SK-N-SH (cell line): ENCODE results near the gene F2RL3. TPM values are rescaled to one million over a fixed set of nuclear protein-coding genes. Genes with fewer than 3 reads are reported as not detected.

Experiments
- CTCF ChIA-PET: fragments of 300-600, 350-600 bp; formaldehyde crosslinking; extraction: SDS; loops from one replicate; lab custom pipeline; 2021; lab: Yijun Ruan, JAX
- POLR2A ChIA-PET: fragments of 350-600 bp; sonication (Branson Sonifier 250); formaldehyde crosslinking; extraction: SDS; loops from one replicate; lab custom pipeline; 2020; ENCODE audit warnings: antibody characterized with exemption, inconsistent platforms; lab: Yijun Ruan, JAX
- DNase-seq: peaks from one replicate; pipeline ENCODE4 v3.0.0; 2012
- H2AFZ ChIP-seq: fragments of 200-600 bp; sonication (generic); 2 replicates; pipeline ENCODE4 v1.8.1; 2016; ENCODE audit warnings: antibody characterized with exemption, mild to moderate bottlenecking, low read depth
- H3F3A ChIP-seq: fragments of 200-600 bp; sonication (generic); replicated peaks from 2 replicates; pipeline ENCODE3; 2016; ENCODE audit warnings: antibody characterized with exemption, mild to moderate bottlenecking; ENCODE audit not compliant: insufficient read depth
- H3K27ac ChIP-seq, 2 experiments: fragments of 200-500 bp in 1 of 2; fragments of 200-600 bp in 1 of 2; sonication (Bioruptor generic) in 1 of 2; sonication (generic), shearing (Covaris generic) in 1 of 2; 2 replicates each; pipeline versions ENCODE4 v1.5.1 to v1.6.1; 2014 to 2016; ENCODE audit warnings: low read depth in 2 of 2, inconsistent platforms in 1 of 2, low read length in 1 of 2, mild to moderate bottlenecking in 1 of 2, mixed read lengths in 1 of 2
- H3K27me3 ChIP-seq: fragments of 200-600 bp; sonication (generic), shearing (Covaris generic); 2 replicates; pipeline ENCODE4 v1.6.1; 2016; ENCODE audit warnings: mixed run types; ENCODE audit not compliant: insufficient read depth
- H3K36me3 ChIP-seq, 2 experiments: fragments of 200-500 bp in 1 of 2; fragments of 200-600 bp in 1 of 2; sonication (Bioruptor generic) in 1 of 2; sonication (generic) in 1 of 2; replicated peaks in 1 of 2; 2 replicates each; pipeline versions ENCODE3 to v1.5.1; 2014 to 2016; ENCODE audit warnings: low read length in 1 of 2, mild to moderate bottlenecking in 1 of 2; ENCODE audit not compliant: insufficient read depth in 2 of 2, control insufficient read depth in 1 of 2
- H3K4me1 ChIP-seq, 2 experiments: fragments of 200-500 bp in 1 of 2; fragments of 200-600 bp in 1 of 2; sonication (Bioruptor generic) in 1 of 2; sonication (generic), shearing (Covaris generic) in 1 of 2; 2 replicates each; pipeline versions ENCODE4 v1.5.1 to v1.6.1; 2014 to 2016; ENCODE audit warnings: low read depth in 1 of 2, low read length in 1 of 2, mixed run types in 1 of 2; ENCODE audit not compliant: insufficient read depth in 2 of 2, control insufficient read depth in 1 of 2
- H3K4me2 ChIP-seq: fragments of 200-600 bp; sonication (generic), shearing (Covaris generic); 2 replicates; pipeline ENCODE4 v1.6.1; 2017; ENCODE audit warnings: mixed run types
- H3K4me3 ChIP-seq, 2 experiments: fragments of 200-500 bp in 1 of 2; fragments of 200-600 bp in 1 of 2; sonication (Bioruptor generic) in 1 of 2; sonication (generic), shearing (Covaris generic) in 1 of 2; 2 replicates each; pipeline versions ENCODE4 v1.5.1 to v1.8.1; 2014 to 2016; ENCODE audit warnings: low read depth in 2 of 2, inconsistent platforms in 1 of 2, low read length in 1 of 2, mild to moderate bottlenecking in 1 of 2, mixed read lengths in 1 of 2, moderate library complexity in 1 of 2
- H3K79me2 ChIP-seq: fragments of 200-600 bp; sonication (generic); 2 replicates; pipeline ENCODE4 v1.8.1; 2017; ENCODE audit warnings: mild to moderate bottlenecking; ENCODE audit not compliant: insufficient read depth
- H3K9ac ChIP-seq: fragments of 200-600 bp; sonication (generic); 2 replicates; pipeline ENCODE4 v1.6.1; 2017; ENCODE audit warnings: mixed run types
- H3K9me2 ChIP-seq: fragments of 200-600 bp; sonication (generic); 2 replicates; pipeline ENCODE4 v1.6.1; 2017; ENCODE audit warnings: mixed run types
- H3K9me3 ChIP-seq: fragments of 200-600 bp; sonication (generic); 2 replicates; pipeline ENCODE4 v1.6.1; 2017; ENCODE audit warnings: mixed run types, mild to moderate bottlenecking, moderate library complexity
- H4K20me1 ChIP-seq: fragments of 200-600 bp; sonication (generic); 2 replicates; pipeline ENCODE4 v1.6.1; 2017; ENCODE audit warnings: mild to moderate bottlenecking, mixed run types; ENCODE audit not compliant: insufficient read depth
- CHD2 ChIP-seq: fragments of 150-350 bp; IDR thresholded peaks from 2 replicates; pipeline ENCODE4 v1.6.1; 2018; ENCODE audit warnings: low read length; ENCODE audit not compliant: partially characterized antibody
- EP300 ChIP-seq, 2 experiments: IDR thresholded peaks; 2 replicates each; pipeline versions ENCODE4 v1.4.0 to v1.6.1; 2012; ENCODE audit warnings: borderline replicate concordance in 1 of 2, low read depth in 1 of 2, low read length in 1 of 2
- FOXJ3 ChIP-seq: sonication (generic); formaldehyde crosslinking; IDR thresholded peaks from 2 replicates; pipeline ENCODE4 v1.5.1; 2020; ENCODE audit warnings: mild to moderate bottlenecking, missing genetic modification reagents
- GABPA ChIP-seq: IDR thresholded peaks from 2 replicates; pipeline ENCODE4 v1.4.0; 2012; ENCODE audit warnings: low read depth, mild to moderate bottlenecking
- GATA2 ChIP-seq: sonication (generic); formaldehyde crosslinking; IDR thresholded peaks from 2 replicates; pipeline ENCODE4 v1.5.0; 2020; ENCODE audit warnings: mild to moderate bottlenecking, missing genetic modification reagents
- MEF2A ChIP-seq: IDR thresholded peaks from 2 replicates; pipeline ENCODE4 v1.4.0; 2012; ENCODE audit warnings: low read depth, borderline replicate concordance
- MXI1 ChIP-seq: IDR thresholded peaks from 2 replicates; pipeline ENCODE4 v1.6.1; 2012; ENCODE audit warnings: mild to moderate bottlenecking, low read depth, low read length, improper control_type of control experiment
- NFIC ChIP-seq: IDR thresholded peaks from 2 replicates; pipeline ENCODE4 v1.4.0; 2012; ENCODE audit warnings: borderline replicate concordance
- NRF1 ChIP-seq: IDR thresholded peaks from 2 replicates; pipeline ENCODE4 v1.6.1; 2012; ENCODE audit warnings: low read depth, mild to moderate bottlenecking, low read length
- POLR2AphosphoS5 ChIP-seq: IDR thresholded peaks from 2 replicates; pipeline ENCODE4 v1.6.1; 2012; ENCODE audit warnings: low read depth, low read length
- RAD21 ChIP-seq: IDR thresholded peaks from 2 replicates; pipeline ENCODE4 v1.6.1; 2012; ENCODE audit warnings: mild to moderate bottlenecking, low read length
- RCOR1 ChIP-seq: fragments of 150-350 bp; IDR thresholded peaks from 2 replicates; pipeline ENCODE4 v1.6.1; 2017; ENCODE audit warnings: antibody characterized with exemption, low read length
- RFX5 ChIP-seq: IDR thresholded peaks from 2 replicates; pipeline ENCODE4 v1.6.1; 2012; ENCODE audit warnings: mild to moderate bottlenecking, improper control_type of control experiment, low read length
- SIN3A ChIP-seq: IDR thresholded peaks from 2 replicates; pipeline ENCODE4 v1.6.1; 2012; ENCODE audit warnings: low read depth, mild to moderate bottlenecking, low read length, moderate library complexity, borderline replicate concordance
- SMC3 ChIP-seq: IDR thresholded peaks from 2 replicates; pipeline ENCODE4 v1.6.1; 2012; ENCODE audit warnings: low read depth, low read length, improper control_type of control experiment
- TAF1 ChIP-seq: IDR thresholded peaks from 2 replicates; pipeline ENCODE4 v1.6.1; 2012; ENCODE audit warnings: low read depth, mild to moderate bottlenecking, low read length, moderate library complexity, borderline replicate concordance
- TCF12 ChIP-seq: IDR thresholded peaks from 2 replicates; pipeline ENCODE4 v1.4.0; 2012
- TEAD4 ChIP-seq: IDR thresholded peaks from 2 replicates; pipeline ENCODE4 v1.4.0; 2012; ENCODE audit warnings: mild to moderate bottlenecking, borderline replicate concordance; ENCODE audit not compliant: insufficient read depth
- WGBS: methylation state at CpG from one replicate; pipeline ENCODE4 v1.1.6; 2017; ENCODE audit warnings: low lambda C conversion rate; 5-methylcytosine and 5-hydroxymethylcytosine counted together
- polyA plus RNA-seq, 3 experiments: library from polyadenylated mRNA; depleted of rRNA; stranded (reverse); fragments of >200 nt; gene quantifications; 2 replicates each; pipeline ENCODE4 v1.2.3, GENCODE V29; 2012
- TF ChIP-seq, protein P1 (sequence below): IDR thresholded peaks from 2 replicates; pipeline ENCODE4 v1.4.0; 2012; ENCODE audit warnings: low read depth, borderline replicate concordance
- TF ChIP-seq, protein P2 (sequence below): IDR thresholded peaks from 2 replicates; pipeline ENCODE4 v1.4.0; 2012; ENCODE audit warnings: low read depth, borderline replicate concordance
- TF ChIP-seq, protein P3 (sequence below): IDR thresholded peaks from 2 replicates; pipeline ENCODE4 v1.6.1; 2012; ENCODE audit warnings: mild to moderate bottlenecking, low read depth, low read length, moderate library complexity

F2RL3 gene
- polyA plus RNA-seq, 1 of the 3 experiments (the other 2 are of a cell fraction): not detected

DNA sequence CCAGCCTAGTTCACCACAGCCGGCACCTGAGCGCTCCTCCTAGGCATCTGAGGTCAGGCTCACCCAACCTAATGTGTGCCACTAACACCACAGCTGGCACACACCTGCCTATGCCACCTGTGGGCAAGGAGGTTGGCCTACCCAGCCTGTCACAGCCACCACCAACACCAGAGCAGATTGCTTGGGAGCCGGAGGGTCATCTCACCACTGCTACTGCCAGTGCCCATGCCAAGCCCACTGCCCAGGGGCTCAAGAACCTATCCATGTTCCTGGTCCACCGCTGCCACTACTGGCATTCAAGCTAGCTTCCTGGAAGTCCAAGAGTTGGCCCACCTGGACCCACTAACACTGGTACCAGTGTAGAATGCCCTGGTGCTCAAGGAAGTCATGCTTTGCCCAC lies 42.5 kb downstream of the F2RL3 start (continued):
- TF ChIP-seq, protein P1, sequence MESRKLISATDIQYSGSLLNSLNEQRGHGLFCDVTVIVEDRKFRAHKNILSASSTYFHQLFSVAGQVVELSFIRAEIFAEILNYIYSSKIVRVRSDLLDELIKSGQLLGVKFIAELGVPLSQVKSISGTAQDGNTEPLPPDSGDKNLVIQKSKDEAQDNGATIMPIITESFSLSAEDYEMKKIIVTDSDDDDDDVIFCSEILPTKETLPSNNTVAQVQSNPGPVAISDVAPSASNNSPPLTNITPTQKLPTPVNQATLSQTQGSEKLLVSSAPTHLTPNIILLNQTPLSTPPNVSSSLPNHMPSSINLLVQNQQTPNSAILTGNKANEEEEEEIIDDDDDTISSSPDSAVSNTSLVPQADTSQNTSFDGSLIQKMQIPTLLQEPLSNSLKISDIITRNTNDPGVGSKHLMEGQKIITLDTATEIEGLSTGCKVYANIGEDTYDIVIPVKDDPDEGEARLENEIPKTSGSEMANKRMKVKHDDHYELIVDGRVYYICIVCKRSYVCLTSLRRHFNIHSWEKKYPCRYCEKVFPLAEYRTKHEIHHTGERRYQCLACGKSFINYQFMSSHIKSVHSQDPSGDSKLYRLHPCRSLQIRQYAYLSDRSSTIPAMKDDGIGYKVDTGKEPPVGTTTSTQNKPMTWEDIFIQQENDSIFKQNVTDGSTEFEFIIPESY: no peak
- TF ChIP-seq, protein P2, sequence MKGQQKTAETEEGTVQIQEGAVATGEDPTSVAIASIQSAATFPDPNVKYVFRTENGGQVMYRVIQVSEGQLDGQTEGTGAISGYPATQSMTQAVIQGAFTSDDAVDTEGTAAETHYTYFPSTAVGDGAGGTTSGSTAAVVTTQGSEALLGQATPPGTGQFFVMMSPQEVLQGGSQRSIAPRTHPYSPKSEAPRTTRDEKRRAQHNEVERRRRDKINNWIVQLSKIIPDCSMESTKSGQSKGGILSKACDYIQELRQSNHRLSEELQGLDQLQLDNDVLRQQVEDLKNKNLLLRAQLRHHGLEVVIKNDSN: no peak
- TF ChIP-seq POLR2AphosphoS5: no peak
- TF ChIP-seq, all 33 proteins: peak for 0

DNA sequence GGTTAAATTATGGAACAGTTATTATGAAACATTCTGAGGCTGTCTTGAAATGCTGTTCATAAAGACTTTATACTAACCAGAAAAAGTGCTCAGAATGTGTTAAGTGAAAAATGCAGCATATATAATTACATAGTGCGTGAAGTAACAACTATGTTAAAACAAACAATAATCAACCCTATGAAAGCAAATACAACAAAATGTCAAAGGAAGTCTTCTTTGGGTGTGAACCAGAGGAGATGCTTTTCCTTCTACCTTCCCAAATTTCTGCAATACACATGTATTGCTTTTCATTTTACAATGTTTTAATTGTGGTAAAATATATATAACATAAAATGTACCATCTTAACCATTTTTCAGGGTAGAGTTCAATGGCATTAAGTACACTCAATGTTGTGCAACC lies 45.7 kb downstream of the F2RL3 start:
- no peaks in the 10 kb centered on the region for H3K79me2 ChIP-seq
- ChIA-PET POLR2A (no interaction called here), CTCF (no interaction called here)
- no peak for DNase-seq
- no peaks in the 10 kb centered on the region for H4K20me1 ChIP-seq
- H3K27ac ChIP-seq: no peak overlapping the region
- 3% methylated on average over 1 of the region's 1 CpG for WGBS
- H2AFZ ChIP-seq: no peak overlapping the region
- no peaks in the 10 kb centered on the region for H3F3A ChIP-seq
- H3K4me1 ChIP-seq: no peaks in the 10 kb centered on the region
- no peak overlapping the region for H3K4me2 ChIP-seq
- TF ChIP-seq SMC3 (no peak), RFX5 (no peak), FOXJ3 (CRISPR knock-in tag) (no peak), RCOR1 (no peak), SIN3A (no peak), MXI1 (no peak), CHD2 (no peak), NFIC (no peak), EP300 (IDR thresholded peaks at IDR 0.05; ENCODE audit: borderline replicate concordance in 1 of 2, low read depth in 1 of 2, low read length in 1 of 2) (no peak), NRF1 (no peak), GABPA (no peak), GATA2 (CRISPR knock-in tag) (no peak), TCF12 (no peak), TEAD4 (no peak), MEF2A (no peak), RAD21 (no peak), TAF1 (no peak)
- TF ChIP-seq, protein P3, sequence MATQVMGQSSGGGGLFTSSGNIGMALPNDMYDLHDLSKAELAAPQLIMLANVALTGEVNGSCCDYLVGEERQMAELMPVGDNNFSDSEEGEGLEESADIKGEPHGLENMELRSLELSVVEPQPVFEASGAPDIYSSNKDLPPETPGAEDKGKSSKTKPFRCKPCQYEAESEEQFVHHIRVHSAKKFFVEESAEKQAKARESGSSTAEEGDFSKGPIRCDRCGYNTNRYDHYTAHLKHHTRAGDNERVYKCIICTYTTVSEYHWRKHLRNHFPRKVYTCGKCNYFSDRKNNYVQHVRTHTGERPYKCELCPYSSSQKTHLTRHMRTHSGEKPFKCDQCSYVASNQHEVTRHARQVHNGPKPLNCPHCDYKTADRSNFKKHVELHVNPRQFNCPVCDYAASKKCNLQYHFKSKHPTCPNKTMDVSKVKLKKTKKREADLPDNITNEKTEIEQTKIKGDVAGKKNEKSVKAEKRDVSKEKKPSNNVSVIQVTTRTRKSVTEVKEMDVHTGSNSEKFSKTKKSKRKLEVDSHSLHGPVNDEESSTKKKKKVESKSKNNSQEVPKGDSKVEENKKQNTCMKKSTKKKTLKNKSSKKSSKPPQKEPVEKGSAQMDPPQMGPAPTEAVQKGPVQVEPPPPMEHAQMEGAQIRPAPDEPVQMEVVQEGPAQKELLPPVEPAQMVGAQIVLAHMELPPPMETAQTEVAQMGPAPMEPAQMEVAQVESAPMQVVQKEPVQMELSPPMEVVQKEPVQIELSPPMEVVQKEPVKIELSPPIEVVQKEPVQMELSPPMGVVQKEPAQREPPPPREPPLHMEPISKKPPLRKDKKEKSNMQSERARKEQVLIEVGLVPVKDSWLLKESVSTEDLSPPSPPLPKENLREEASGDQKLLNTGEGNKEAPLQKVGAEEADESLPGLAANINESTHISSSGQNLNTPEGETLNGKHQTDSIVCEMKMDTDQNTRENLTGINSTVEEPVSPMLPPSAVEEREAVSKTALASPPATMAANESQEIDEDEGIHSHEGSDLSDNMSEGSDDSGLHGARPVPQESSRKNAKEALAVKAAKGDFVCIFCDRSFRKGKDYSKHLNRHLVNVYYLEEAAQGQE: no peak
- TF ChIP-seq, protein P1: no peak
- TF ChIP-seq, all 33 proteins: peak for 0
- no peaks in the 10 kb centered on the region for H3K36me3 ChIP-seq
- no peak overlapping the region for H3K4me3 ChIP-seq
- H3K9me2 ChIP-seq: no peaks in the 10 kb centered on the region
- no peaks in the 10 kb centered on the region for H3K9me3 ChIP-seq
- no peak overlapping the region for H3K9ac ChIP-seq
- no peaks in the 10 kb centered on the region; the same call in 1 of the 2 replicates for H3K27me3 ChIP-seq
